ENCODE data around the gene APIP.

APIP gene

DNA sequence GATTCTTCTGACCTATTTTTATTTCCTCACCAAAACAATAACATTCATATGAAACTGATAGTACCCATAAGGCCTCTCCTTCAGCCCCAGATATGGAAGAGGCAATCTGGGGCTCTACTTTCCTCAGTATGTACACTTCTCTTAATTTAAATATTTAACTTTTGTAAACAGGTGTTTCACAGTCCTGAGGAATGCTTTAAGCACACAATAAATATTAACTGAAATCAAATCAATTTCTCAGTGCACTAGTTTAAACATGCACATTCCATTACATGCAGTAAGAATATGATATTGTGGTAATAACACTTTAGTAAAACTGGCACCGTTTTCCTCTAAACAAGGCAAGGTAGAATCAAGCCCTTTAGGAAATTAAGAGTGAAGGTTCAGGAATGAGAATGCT lies 28.9 kb downstream of the APIP start:
- no peak for DNase-seq (ENCODE audit: low read depth)

DNA sequence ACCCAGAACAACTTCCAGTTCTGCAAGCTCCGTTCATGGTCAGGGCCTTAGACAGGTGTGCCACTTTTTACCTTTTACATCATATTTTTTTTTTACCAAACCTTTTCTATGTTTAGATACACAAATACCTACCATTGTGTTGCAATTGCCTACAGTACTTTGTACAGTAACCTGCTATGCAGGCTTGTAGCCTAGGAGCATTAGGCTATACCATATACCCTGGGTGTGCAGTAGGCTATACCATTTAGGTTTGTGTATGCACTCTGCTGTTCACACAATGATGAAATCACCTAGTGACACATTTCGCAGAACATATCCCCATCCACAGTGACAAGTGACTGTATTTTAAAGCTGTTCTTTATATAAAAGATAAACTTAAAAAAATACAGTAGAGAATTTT lies 29.6 kb downstream of the APIP start:
- DNase-seq (ENCODE audit: low read depth), result no peak

DNA sequence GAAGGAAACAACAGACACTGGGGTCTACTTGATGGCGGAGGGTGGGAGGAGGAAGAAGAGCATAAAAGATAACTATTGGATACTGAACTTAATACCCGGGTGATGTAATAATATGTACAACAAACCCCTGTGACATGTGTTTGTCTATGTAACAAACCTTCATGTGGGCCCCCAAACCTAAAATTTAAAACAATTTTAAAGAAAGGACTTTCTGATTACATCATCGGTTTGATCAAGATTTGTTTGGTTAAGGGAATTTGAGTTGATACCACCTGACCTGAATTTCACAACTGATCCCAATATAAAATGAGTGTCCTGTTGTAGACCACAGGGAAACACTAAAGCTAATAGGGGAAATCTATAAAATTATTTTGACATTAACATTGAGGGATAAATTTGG lies 34.3 kb downstream of the APIP start:
- no peak for DNase-seq (ENCODE audit: low read depth)

DNA sequence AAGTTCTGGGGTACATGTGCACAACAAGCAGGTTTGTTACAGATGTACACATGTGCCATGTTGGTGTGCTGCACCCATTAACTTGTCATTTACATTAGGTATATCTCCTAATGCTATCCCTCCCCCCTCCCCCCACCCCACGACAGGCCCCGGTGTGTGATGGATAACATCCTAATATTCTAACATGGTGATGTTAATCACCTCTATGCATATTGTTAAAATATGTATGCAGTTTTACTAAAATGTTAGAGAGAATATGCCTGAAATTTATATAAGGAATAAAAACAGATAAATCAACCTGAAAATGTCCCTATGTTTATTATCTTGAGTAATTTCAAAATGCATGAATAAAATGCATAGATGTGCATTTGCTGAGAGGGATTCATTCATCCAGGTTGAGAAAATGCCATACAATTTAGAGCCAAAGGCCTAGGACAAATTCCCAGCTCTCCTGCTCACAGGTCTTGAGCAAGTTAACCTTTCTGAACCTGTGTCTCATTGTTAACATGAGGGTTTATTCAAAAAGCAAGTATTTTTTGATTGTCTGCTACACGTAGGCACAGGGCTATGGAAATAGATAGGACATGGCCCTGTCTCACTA lies 38.7 kb downstream of the APIP start:
- no peak for DNase-seq (ENCODE audit: low read depth)

DNA sequence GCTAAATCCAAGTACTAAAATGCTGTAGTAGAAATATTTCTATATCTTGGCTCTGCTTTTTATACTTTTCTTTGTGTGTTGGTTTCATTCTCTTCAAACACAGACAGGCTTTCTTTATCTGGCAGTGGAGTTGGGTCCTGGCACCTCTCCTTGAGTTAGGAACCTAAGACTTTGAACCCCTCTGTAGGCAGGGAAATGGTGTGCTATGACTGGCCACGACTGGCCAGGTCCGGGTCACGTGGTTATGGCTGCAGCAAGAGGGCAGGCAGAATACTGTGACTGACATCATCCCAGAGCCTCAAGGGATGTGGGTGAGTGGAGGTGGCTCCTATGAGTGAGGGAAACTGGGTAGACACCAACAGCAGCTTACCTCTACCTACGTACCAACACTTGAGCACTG lies 42.0 kb downstream of the APIP start:
- DNase-seq (ENCODE audit: low read depth), result no peak

DNA sequence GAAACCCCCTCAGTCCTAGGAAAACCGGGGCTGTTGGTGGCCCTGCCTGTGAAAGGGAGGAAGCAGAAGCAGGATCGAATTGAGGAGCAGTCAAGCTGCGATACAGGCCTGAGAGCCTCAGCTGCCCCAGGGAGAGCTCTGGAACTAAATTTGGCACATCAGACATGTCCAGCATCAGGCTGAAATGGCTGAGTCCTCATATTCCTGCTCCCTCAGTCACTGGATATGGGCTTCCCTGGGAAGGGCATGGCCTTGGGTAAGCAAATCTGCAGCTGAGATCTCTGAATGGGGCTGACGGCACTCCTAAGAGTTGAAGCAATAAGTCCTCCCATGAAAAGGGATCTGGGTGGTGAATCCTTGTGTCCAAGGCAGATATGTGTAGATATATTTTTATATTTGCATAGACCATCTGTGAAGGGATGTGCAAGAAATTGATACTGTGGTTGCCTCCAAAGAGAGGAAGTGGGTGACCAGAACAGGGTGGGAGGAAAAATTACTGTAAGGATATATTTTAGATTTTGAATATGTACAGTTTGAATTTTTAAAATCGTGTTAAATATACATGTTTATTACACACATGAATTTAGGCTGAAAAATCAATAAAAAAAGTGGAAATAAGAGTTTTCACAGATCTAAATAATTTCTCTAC lies 45.5 kb downstream of the APIP start:
- DNase-seq (ENCODE audit: low read depth), result no peak

DNA sequence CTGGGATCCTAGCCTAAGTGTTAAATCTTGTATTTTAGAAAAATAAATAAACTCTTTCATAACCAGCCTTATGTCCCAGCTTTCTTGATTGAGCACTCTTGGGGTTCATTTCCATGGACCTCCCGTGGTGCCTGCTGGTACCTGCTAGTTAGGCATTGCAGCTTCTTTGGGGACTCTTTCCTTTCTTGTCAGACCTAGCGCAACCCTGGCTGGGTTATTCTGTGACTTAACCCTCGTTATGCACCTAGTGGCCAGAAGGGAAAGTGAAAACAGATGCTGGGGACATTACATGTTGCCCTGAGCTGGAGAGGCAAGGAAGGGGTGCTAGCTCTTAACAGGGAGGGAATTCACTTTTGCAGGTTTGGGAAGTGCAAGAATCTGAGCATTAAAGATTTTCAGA lies 46.8 kb downstream of the APIP start:
- no peak for DNase-seq (ENCODE audit: low read depth)

DNA sequence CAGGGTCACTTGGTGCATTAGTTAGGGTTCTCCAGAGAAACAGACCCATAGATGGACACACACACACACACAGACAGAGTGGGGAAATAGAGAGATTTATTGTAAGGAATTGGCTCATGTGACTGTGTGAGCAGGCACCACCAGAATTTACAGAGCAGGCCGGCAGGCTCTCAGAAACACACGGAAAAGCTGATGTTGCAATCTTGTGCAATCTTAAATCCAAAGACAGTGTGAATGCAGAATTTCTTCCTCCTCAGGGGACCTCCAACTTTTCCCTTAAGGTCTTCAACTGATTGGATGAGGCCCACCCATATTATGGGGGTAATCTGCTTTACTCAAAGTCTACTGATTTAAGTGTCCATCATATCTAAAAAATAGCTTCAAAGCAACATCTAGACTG lies 49.8 kb downstream of the APIP start:
- DNase-seq (ENCODE audit: low read depth), result peak; percentile 41

DNA sequence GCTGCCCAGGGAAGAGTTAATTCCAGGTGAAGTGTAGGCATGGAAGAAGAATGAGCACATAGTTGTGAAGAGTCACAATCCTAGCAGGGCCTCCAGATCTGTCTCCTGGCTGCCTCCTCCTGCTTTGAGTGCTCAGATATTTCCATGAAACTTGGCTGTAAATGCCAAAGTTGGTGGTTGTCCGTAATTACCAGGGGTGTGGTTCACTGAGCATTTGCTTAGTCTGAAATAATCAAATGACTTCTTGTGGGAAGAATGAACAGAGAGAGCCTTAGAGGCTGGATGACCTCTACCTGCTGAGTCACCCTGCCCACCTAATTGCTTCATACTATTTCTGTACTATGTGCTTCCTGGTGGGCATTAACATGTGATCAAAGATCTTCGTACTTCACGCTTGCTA lies 50.9 kb downstream of the APIP start:
- no peak for DNase-seq (ENCODE audit: low read depth)

DNA sequence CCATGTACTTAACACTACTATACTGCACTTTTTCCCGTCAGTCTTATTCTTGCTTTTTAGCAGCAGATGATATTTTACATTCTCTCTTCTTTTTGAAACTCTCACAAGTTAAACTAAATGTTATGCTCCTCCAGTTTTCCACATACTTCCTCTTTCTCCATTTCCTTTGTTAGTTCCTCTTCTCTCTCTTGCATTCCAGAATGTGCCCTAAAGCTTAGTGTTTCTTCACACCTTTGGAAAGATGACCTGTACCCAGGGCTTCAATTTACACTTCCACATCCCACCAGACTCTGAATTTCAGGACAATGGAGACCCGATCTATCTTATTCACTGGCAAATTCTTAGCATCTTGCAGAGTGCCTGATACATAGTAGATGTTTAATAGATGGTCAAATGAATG lies 51.8 kb downstream of the APIP start:
- no peak for DNase-seq (ENCODE audit: low read depth)

DNA sequence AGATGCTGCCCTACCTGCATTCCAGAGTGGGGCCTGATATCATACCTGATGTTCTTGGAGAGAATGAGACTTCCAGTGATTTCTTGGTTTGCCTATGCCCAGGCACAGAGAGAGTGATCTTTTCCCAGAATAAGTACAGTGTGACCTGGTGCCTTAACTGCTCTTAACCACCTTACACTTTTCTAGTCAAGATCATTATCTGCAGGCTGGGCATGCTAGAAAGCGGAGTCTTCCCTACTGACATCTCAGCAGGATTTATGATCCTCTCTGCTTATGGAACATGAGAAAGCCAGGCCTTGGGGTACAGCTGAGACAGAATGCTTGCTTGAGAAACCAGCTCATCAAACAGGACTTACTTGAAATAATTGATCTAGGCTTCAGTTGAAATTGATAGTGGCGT lies 53.1 kb downstream of the APIP start:
- no peak for DNase-seq (ENCODE audit: low read depth)

DNA sequence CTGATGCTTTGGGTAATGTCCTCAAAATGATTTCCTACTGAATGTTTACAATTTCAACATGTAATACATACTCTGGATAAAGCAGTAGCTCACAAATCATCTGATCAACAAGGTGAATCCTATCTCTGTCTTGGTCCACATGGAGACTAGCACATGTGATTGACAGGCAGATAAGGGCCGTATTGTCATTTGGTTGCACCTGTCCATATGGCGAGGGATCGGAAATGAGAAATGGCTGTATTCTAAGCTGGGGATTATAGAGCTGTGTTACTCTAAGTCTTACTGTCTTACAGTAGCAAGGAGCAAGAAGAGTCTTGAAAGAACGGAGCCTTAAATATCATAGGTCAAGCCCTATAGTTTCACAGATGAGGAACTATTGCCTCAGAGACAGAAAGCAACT lies 55.7 kb downstream of the APIP start:
- no peak for DNase-seq (ENCODE audit: low read depth)

DNA sequence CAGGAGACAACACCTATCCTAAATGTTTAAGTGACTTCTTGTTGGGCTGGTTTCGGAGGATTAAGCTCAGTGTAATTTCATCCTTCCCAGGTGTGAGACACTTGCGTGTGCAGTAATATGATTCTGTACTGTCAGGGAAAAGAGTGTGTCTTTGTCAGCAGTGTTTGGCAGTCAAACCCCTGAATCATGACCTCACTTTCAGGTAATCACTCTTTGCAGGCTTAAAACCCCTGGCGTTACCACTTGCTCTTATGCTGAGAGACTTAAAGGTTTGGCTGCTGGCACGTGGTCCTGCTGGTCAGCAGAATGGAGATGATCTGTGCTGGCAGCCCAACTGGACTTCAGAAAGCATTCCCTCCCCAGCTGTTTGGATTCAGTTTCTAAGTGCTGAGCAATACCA lies 56.1 kb downstream of the APIP start:
- no peak for DNase-seq (ENCODE audit: low read depth)

DNA sequence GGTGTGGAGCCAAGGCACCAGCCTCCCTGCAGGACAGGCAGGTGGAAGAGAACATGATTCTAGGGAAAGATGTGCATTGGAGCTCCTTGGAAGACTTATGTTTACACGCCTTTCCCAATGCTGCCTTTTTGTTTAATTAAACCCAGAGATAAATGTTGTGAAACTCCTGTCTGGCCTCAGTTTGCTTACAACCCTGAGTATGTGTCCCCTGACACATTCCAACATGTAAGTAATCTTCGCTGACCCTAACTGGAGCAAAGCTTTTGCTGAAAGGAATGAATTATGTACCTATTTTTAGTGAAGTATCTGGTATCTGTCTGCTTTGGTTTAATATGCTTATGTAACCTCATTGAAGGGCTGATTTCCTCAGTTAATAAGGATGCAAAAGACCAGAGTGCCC lies 56.7 kb downstream of the APIP start:
- no peak for DNase-seq (ENCODE audit: low read depth)

DNA sequence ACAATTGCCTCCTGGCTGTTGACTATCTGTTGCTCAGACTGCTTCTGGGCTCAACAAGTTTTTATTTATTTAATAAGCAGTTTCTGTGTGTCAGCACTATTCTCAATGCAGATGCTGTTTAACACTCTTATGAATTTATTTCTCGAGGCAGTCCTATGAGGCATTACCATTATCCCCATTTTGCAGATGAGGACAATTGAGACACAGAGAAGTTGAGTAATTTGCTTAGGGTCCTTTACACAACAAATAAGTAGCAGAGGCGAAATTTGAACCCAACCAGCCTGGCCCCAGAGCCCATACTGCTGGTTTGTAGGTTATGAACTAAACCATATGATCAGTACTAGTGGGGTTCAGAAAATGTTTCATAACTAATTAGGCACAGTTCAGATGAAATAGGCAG lies 58.7 kb downstream of the APIP start:
- DNase-seq (ENCODE audit: low read depth), result no peak

DNA sequence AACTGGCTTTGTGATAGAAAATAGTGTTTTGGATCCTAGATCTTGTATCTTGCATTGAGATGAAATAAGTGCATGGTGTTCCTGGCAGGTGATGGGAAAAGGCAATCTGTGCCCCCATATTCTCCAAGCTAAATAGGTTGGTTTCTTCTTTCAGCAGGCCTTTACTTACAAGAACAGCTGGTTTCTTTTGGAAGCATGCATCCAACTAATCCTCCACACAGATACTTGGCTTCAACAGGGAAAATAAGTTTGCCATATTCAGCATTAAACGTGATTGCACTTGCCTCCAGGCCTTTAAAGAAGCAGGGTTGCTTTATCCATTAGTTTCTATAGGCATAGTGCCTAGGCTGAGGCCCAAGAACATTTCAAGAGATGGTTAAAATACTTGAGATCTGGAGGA lies 59.9 kb downstream of the APIP start:
- DNase-seq (ENCODE audit: low read depth), result no peak

DNA sequence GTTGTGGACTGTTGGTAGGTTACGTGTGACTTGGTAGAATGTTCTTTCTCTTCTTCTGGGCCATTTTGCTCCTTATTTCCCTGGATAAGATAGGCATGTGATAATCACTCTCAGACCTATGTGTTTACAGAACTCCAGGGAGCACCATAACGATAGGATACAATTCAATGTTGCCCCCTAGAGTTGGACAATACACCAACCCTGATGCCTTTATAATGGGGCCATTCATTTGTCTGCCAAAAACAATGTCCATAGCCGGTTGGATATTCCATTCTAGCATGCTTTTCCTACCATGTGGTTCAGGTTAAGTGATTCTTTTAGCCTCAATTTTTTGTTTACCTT lies 60.5 kb downstream of the APIP start:
- DNase-seq (ENCODE audit: low read depth), result no peak

DNA sequence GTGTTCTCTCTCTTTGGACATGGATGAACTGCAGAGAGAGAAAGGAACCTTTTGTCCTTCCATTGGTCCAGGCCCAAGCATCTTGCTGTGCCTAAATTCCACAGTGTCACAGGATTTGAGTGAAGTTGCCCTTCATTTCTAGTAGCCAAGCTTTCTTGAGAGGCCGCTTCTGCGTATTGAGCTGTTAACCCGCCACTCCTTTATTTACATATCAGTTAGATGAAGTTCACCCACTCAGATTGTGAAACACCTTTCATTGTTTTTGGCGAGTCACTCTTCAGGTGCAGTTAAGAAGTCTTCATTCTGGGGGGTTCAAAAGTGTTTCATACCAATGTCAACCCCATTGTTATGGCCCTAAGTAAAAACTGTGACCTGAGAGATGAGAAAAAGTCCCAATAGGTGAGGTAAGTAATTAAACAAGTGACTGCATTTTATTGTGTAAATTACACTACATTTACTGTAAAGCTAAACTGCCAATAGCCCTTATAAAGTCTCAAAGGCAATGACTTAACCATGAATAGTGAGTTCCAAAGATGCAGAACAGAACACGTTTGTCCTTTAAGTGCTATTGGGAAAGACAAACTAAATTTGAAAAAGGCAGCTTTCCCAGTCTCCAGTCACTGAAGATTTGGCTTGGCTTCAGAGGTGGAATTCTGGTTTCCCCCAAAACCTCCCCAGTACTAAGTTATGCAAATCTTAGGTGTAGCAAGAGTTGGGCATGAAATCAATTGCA lies 61.0 kb downstream of the APIP start:
- DNase-seq (ENCODE audit: low read depth), result no peak

DNA sequence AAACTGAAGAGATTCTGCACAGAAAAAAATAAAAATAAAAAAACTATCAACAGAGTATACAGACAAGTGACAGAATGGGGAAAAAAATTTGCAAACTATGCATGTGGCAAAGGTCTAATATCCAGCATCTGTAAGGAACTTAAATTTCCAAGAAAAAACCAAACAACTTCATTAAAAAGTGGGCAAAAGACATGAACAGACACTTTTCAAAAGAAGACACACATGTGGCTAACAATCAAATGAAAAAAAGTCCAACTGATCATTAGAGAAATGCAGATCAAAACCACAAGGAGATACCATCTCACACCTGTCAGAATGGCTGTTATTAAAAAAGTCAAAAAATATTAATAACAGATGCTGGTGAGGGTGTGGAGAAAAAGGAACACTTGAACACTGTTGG lies 64.3 kb downstream of the APIP start:
- DNase-seq (ENCODE audit: low read depth), result no peak

DNA sequence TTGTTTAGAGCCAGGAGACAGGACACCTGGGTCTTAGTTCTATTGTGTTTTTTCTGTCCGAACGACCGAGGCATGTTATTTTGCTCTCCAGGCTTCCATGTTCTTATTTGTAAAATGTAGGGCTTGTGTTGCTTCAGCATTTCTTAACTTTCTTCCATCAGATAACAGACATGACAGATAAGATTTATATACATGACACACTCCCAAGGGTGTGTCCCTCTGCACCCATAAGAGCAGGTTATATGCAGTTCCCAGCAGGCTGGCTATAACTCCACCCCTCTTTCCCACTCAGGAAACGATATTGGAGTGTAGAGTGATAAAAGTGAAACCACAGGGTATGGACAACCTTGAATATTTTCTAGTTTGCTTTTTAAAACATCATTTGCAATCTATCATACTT lies 65.8 kb downstream of the APIP start:
- DNase-seq (ENCODE audit: low read depth), result no peak

DNA sequence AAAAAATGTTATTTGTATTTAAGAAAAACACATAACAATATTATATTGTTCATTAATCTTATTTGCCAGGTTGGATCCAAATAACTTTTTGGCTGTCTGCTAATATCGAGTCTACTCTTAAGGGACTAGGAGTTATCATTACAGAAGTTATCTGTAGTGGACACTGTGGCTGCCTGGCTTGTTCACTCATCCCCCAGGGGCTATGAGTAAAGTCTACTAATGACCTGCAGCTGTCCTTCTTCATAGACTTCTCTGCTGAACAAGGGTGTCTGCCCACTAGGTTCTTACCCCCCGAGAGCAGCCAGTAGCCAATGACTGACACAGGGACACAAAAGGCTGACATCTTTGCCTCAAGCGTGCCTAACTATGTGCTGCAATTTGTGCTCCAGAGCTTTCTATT lies 69.7 kb downstream of the APIP start:
- no peak for DNase-seq (ENCODE audit: low read depth)

DNA sequence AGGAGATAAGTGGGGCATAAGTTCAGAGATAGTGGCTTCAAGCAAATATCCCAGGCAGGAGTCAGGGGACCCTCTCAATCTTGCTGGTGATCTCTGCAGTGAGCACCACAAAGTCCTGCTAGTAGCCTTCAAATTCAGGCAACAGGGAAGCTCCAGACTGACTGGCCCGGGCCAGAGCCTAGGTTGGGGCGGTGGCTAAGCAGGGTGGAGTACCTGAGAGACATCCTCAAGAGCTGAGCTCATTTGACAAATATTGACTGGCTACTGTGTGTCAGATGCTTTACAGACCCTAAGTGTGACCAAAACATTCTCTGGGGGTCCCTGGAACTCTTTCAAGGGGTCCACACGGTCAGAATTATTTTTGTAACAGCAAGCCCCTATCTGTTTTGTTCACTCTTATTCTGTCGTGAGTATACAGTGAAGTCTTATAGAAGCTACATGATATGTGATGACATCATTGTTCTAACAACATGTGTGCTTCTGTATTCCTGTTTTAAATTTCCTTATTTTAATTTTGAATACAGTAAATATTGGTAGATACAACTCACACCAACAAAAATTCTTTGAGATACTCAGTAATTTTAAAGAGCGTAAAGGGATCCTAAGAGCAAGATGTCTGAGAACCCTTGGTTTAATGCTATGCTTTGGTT lies 71.6 kb downstream of the APIP start:
- DNase-seq (ENCODE audit: low read depth), result no peak

DNA sequence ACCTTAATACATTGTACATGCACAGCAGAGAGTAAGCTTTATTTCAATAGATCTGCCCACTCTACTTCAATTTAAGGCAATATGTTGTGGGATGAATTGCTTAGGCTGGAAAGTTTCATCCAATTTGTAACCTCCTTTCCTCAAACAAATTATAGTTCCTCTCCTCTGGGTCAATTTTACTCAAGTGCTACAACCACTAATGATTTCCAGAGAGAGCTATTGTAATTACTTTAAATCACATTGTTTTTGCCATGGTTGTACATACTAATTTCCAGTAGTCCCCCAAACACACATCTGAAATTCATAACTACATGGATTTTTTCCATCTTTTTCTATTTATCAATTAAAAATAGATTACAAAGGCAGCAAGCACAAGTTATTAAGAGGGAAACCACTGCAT lies 72.9 kb downstream of the APIP start:
- no peak for DNase-seq (ENCODE audit: low read depth)
